GM12878 (cell line): ENCODE measurements around the gene MAPRE3. TPM values are rescaled to one million over a fixed set of nuclear protein-coding genes. Genes with fewer than 3 reads are reported as not detected.

ENCODE experiments used
- ATAC-seq: fragments of 200-7000 bp; cut with Tn5 transposase; 3 replicates; pipeline ENCODE4 v1.9.1; 2020; ENCODE audit warnings: mild to moderate bottlenecking, moderate library complexity
- BruUV-seq: library from RNA; stranded (reverse); fragments of 400-500 nt; replicated peaks from 2 replicates; lab custom pipeline; 2021; lab: Mats Ljungman, UMichigan
- CTCF ChIA-PET: fragments of 300-600 bp; sonication (Branson Sonifier 250); formaldehyde crosslinking; extraction: SDS; loops from one replicate; lab custom pipeline; 2021; ENCODE audit warnings: inconsistent platforms; lab: Yijun Ruan, JAX
- POLR2A ChIA-PET: fragments of 350-600 bp; formaldehyde crosslinking; extraction: SDS; loops from one replicate; lab custom pipeline; 2021; ENCODE audit warnings: inconsistent platforms; lab: Charles Lee
- RAD21 ChIA-PET: fragments of 300-600 bp; sonication (Branson Sonifier 250); formaldehyde crosslinking; loops from one replicate; lab custom pipeline; 2023; ENCODE audit warnings: antibody characterized with exemption; ENCODE audit not compliant: unreplicated experiment; lab: Charles Lee
- SMC1A ChIA-PET: fragments of 300-600 bp; sonication (Branson Sonifier 250); formaldehyde crosslinking; loops from one replicate; lab custom pipeline; 2023; ENCODE audit not compliant: unreplicated experiment, uncharacterized antibody; lab: Charles Lee
- DNase-seq: peaks from one replicate; pipeline ENCODE4 v3.0.0-alpha.2; 2011; ENCODE audit warnings: low read depth, low spot score
- FAIRE-seq: peaks from 3 replicates; lab custom pipeline; 2011; peaks lifted over from hg19 to GRCh38; lab: Jason Lieb, UNC
- H2AFZ ChIP-seq: 2 replicates; pipeline ENCODE4 v1.6.0; 2011; ENCODE audit warnings: low read depth, low read length, control low read depth; ENCODE audit not compliant: control insufficient read depth
- H3K27ac ChIP-seq: 2 replicates; pipeline ENCODE4 v1.5.1; 2011; ENCODE audit warnings: control low read depth; ENCODE audit not compliant: control insufficient read depth, insufficient read depth
- H3K27me3 ChIP-seq, 2 experiments: replicated peaks in 1 of 2; 2 replicates each; pipeline versions ENCODE4 v1.6.0 to v1.6.1; 2011; ENCODE audit warnings: low read length in 1 of 2; ENCODE audit not compliant: control insufficient read depth in 2 of 2, insufficient read depth in 2 of 2
- H3K36me3 ChIP-seq, 2 experiments: 2 replicates each; pipeline ENCODE4 v1.5.1; 2011; ENCODE audit warnings: low read length in 1 of 2; ENCODE audit not compliant: control insufficient read depth in 2 of 2, insufficient read depth in 2 of 2
- H3K4me1 ChIP-seq: 2 replicates; pipeline ENCODE4 v1.6.1; 2011; ENCODE audit warnings: mild to moderate bottlenecking, low read length, moderate library complexity, mixed read lengths; ENCODE audit not compliant: control insufficient read depth, insufficient read depth
- H3K4me2 ChIP-seq: 2 replicates; pipeline ENCODE4 v1.6.0; 2011; ENCODE audit warnings: control low read depth; ENCODE audit not compliant: control insufficient read depth, insufficient read depth
- H3K4me3 ChIP-seq: fragments of 200-600 bp; sonication (generic); 2 replicates; pipeline ENCODE4 v1.5.1; 2016
- H3K79me2 ChIP-seq: 2 replicates; pipeline ENCODE4 v1.6.0; 2011; ENCODE audit warnings: low read length; ENCODE audit not compliant: control insufficient read depth, insufficient read depth
- H3K9ac ChIP-seq: 2 replicates; pipeline ENCODE4 v1.8.0; 2011; ENCODE audit warnings: low read length, control low read depth, mixed read lengths; ENCODE audit not compliant: control insufficient read depth, insufficient read depth
- H3K9me3 ChIP-seq: replicated peaks from 3 replicates; pipeline ENCODE4 v1.5.1; 2011; ENCODE audit warnings: mild to moderate bottlenecking, low read length; ENCODE audit not compliant: control insufficient read depth, insufficient read depth
- H4K20me1 ChIP-seq: 2 replicates; pipeline ENCODE4 v1.6.0; 2011; ENCODE audit not compliant: control insufficient read depth, insufficient read depth
- CBX5 ChIP-seq: sonication (generic); IDR thresholded peaks from 2 replicates; pipeline ENCODE4 v1.6.1; 2016; ENCODE audit warnings: low read depth, moderate library complexity, mild to moderate bottlenecking, inconsistent platforms
- CREM ChIP-seq: IDR thresholded peaks from 2 replicates; pipeline ENCODE4 v1.6.1; 2014; ENCODE audit warnings: antibody characterized with exemption, low read depth
- FOS ChIP-seq: IDR thresholded peaks from 3 replicates; pipeline ENCODE4 v1.6.1; 2011; ENCODE audit warnings: borderline replicate concordance; ENCODE audit not compliant: insufficient read length; ENCODE audit errors: extremely low read depth
- FOXM1 ChIP-seq: IDR thresholded peaks from 2 replicates; pipeline ENCODE4 v1.6.1; 2012; ENCODE audit warnings: low read depth, mild to moderate bottlenecking, inconsistent platforms, low read length, moderate library complexity
- HCFC1 ChIP-seq: fragments of 150-350 bp; IDR thresholded peaks from 2 replicates; pipeline ENCODE4 v1.6.1; 2014; ENCODE audit warnings: low read length
- IKZF2 ChIP-seq, 2 experiments: fragments of 450-650 bp; IDR thresholded peaks; 2 replicates each; pipeline ENCODE4 v1.6.1; 2017; ENCODE audit warnings: mild to moderate bottlenecking in 2 of 2, moderate library complexity in 2 of 2
- KLF5 ChIP-seq: fragments of 450-650 bp; IDR thresholded peaks from 2 replicates; pipeline ENCODE4 v1.6.1; 2014; ENCODE audit warnings: mild to moderate bottlenecking; ENCODE audit not compliant: partially characterized antibody
- LARP7 ChIP-seq: fragments of 450-650 bp; IDR thresholded peaks from 2 replicates; pipeline ENCODE4 v1.6.1; 2017; ENCODE audit warnings: mild to moderate bottlenecking
- NFYA ChIP-seq: IDR thresholded peaks from 2 replicates; pipeline ENCODE4 v1.6.1; 2011; ENCODE audit warnings: low read depth, mild to moderate bottlenecking, low read length, improper control_type of control experiment, borderline replicate concordance
- SPI1 ChIP-seq: IDR thresholded peaks from 2 replicates; pipeline ENCODE4 v1.6.1; 2011; ENCODE audit warnings: low read depth, mild to moderate bottlenecking, low read length, moderate library complexity, borderline replicate concordance; ENCODE audit not compliant: insufficient read depth
- TAF1 ChIP-seq: IDR thresholded peaks from 2 replicates; pipeline ENCODE4 v1.6.1; 2011; ENCODE audit warnings: mild to moderate bottlenecking, low read depth, low read length, borderline replicate concordance
- TCF3 ChIP-seq: IDR thresholded peaks from 2 replicates; pipeline ENCODE4 v1.6.1; 2012; ENCODE audit warnings: low read depth, mild to moderate bottlenecking, low read length, borderline replicate concordance; ENCODE audit not compliant: insufficient read depth
- TCF7 ChIP-seq: IDR thresholded peaks from 2 replicates; pipeline ENCODE4 v1.6.1; 2014; ENCODE audit warnings: antibody characterized with exemption, borderline replicate concordance
- YY1 ChIP-seq: IDR thresholded peaks from 2 replicates; pipeline ENCODE4 v1.6.1; 2011; ENCODE audit warnings: low read depth, mild to moderate bottlenecking, low read length
- ZBED1 ChIP-seq: IDR thresholded peaks from 2 replicates; pipeline ENCODE4 v1.6.1; 2016; ENCODE audit warnings: borderline replicate concordance
- ZNF207 ChIP-seq: fragments of 450-650 bp; IDR thresholded peaks from 2 replicates; pipeline ENCODE4 v1.6.1; 2014; ENCODE audit warnings: antibody characterized with exemption, mild to moderate bottlenecking, borderline replicate concordance
- ZNF622 ChIP-seq: fragments of 450-650 bp; IDR thresholded peaks from 2 replicates; pipeline ENCODE4 v1.6.1; 2017; ENCODE audit warnings: mild to moderate bottlenecking, inconsistent platforms
- WGBS: methylation state at CpG from one replicate; pipeline ENCODE4 v1.1.6; 2016; ENCODE audit warnings: low lambda C conversion rate; ENCODE audit not compliant: insufficient replicate concordance, insufficient coverage; ENCODE audit errors: missing lambda C conversion rate; 5-methylcytosine and 5-hydroxymethylcytosine counted together
- in situ Hi-C: fragments of 300-500 bp; cut with MboI; formaldehyde crosslinking; loops from 9 replicates; pipeline ENCODE4 v1.14.3; 2018; ENCODE audit warnings: mixed read lengths
- intact Hi-C: fragments of 100-400 bp; cut with micrococcal nuclease; formaldehyde crosslinking; loops from one replicate; pipeline ENCODE4 v1.14.2; 2022; ENCODE audit not compliant: unreplicated experiment
- polyA plus RNA-seq, 11 experiments: library from polyadenylated mRNA; depleted of rRNA in 4 of 11; unstranded in 6 of 11; stranded (reverse) in 5 of 11; fragments of >200 nt; fragmentation: Nextera tagmentation in 4 of 11; fragmentation: Illumina TruSeq in 1 of 11; extraction: Ambion mirVana in 4 of 11; extraction: Trizol in 1 of 11; gene quantifications; 1 replicate in 1 of 11; 2 replicates in 10 of 11; pipeline versions ENCODE4 v1.2.1 to v1.2.3, GENCODE V29; 2011 to 2016; ENCODE audit warnings: inconsistent platforms in 2 of 11, missing spikeins in 2 of 11, low read depth in 1 of 11
- total RNA-seq, 4 experiments: library from RNA; depleted of rRNA in 3 of 4; stranded (reverse); fragments of >200 nt in 3 of 4; fragmentation: Illumina TruSeq in 1 of 4; extraction: Trizol in 1 of 4; gene quantifications; 2 replicates each; pipeline versions ENCODE4 v1.2.1 to v1.2.3, GENCODE V29; 2013 to 2021
- TF ChIP-seq, protein P1 (sequence below): fragments of 450-650 bp; IDR thresholded peaks from 2 replicates; pipeline ENCODE4 v1.6.1; 2017; ENCODE audit warnings: borderline replicate concordance
- TF ChIP-seq, protein P2 (sequence below): IDR thresholded peaks from 2 replicates; pipeline ENCODE4 v1.6.1; 2012; ENCODE audit warnings: improper control_type of control experiment, low read depth, low read length; ENCODE audit not compliant: insufficient replicate concordance

MAPRE3 gene
- total and polyA plus RNA-seq, 10 of the 15 experiments (the other 5 are each of a cell fraction or from before 2014, with no cell fraction given): 0.03 to 1.3 (median 0.73) TPM; not detected in 1

DNA sequence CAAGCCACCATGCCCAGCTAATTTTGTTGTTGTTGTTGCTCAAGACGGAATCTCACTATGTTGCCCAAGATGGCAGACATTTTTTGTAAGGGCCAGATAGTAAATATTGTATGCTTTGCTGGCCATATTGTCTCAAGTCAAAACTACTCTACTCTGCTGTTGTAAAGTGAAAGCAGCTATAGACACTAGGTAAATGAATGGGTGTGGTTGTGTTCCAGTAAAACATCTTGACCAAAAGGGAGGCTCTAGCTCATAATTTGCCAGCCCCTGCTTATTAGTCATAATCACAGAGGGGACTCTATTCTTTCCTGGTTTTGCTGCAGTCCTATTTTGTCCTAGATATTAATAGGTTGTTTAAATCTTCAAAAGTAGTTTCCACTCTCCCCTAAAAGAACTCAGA is 24.5 kb downstream of the MAPRE3 start:
- POLR2A ChIA-PET: interaction anchor here (0.7 kb wide), 1 partner anchor 112 kb away, joined by 3 read pairs; no protein-coding TSS in a partner anchor
- whole genome bisulfite sequencing: 0% methylated on average over 1 of the region's 1 CpG

More for the DNA sequence above, 24.5 kb downstream of the MAPRE3 start:
- no peaks in the 10 kb centered on the region for H3K9me3 ChIP-seq
- H3K27me3 ChIP-seq: no peaks in the 10 kb centered on the region; a peak in 2 of 4 replicates
- ChIA-PET RAD21 (interaction anchor here (1.0 kb wide), 1 partner anchor 18 kb away, joined by 3 read pairs; no protein-coding TSS in a partner anchor), SMC1A (interaction anchor here (1.0 to 1.6 kb wide), 3 partner anchors 20 to 33 kb away, joined by 3 to 4 read pairs (median 3); no protein-coding TSS in a partner anchor), CTCF (interaction anchor here (1.5 kb wide), 1 partner anchor 22 kb away, joined by 4 read pairs; no protein-coding TSS in a partner anchor)
- in situ Hi-C loops: no loop called here
- no TSS peak for BruUV-seq
- no peak for FAIRE-seq
- no peak for DNase-seq
- H3K4me2 ChIP-seq: no peak overlapping the region
- no peak for ATAC-seq
- TF ChIP-seq YY1: no peak
- no peak for TF ChIP-seq FOS
- no peak for TF ChIP-seq ZBED1
- TF ChIP-seq TAF1: no peak
- no peak for TF ChIP-seq SPI1
- TF ChIP-seq HCFC1: no peak
- no peak for TF ChIP-seq TCF3
- TF ChIP-seq LARP7: no peak
- TF ChIP-seq NFYA: no peak
- TF ChIP-seq, protein P1, sequence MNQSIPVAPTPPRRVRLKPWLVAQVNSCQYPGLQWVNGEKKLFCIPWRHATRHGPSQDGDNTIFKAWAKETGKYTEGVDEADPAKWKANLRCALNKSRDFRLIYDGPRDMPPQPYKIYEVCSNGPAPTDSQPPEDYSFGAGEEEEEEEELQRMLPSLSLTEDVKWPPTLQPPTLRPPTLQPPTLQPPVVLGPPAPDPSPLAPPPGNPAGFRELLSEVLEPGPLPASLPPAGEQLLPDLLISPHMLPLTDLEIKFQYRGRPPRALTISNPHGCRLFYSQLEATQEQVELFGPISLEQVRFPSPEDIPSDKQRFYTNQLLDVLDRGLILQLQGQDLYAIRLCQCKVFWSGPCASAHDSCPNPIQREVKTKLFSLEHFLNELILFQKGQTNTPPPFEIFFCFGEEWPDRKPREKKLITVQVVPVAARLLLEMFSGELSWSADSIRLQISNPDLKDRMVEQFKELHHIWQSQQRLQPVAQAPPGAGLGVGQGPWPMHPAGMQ: no peak
- no peak for TF ChIP-seq TCF7
- no peak for TF ChIP-seq ZNF207
- TF ChIP-seq CBX5: no peak
- TF ChIP-seq, protein P2, sequence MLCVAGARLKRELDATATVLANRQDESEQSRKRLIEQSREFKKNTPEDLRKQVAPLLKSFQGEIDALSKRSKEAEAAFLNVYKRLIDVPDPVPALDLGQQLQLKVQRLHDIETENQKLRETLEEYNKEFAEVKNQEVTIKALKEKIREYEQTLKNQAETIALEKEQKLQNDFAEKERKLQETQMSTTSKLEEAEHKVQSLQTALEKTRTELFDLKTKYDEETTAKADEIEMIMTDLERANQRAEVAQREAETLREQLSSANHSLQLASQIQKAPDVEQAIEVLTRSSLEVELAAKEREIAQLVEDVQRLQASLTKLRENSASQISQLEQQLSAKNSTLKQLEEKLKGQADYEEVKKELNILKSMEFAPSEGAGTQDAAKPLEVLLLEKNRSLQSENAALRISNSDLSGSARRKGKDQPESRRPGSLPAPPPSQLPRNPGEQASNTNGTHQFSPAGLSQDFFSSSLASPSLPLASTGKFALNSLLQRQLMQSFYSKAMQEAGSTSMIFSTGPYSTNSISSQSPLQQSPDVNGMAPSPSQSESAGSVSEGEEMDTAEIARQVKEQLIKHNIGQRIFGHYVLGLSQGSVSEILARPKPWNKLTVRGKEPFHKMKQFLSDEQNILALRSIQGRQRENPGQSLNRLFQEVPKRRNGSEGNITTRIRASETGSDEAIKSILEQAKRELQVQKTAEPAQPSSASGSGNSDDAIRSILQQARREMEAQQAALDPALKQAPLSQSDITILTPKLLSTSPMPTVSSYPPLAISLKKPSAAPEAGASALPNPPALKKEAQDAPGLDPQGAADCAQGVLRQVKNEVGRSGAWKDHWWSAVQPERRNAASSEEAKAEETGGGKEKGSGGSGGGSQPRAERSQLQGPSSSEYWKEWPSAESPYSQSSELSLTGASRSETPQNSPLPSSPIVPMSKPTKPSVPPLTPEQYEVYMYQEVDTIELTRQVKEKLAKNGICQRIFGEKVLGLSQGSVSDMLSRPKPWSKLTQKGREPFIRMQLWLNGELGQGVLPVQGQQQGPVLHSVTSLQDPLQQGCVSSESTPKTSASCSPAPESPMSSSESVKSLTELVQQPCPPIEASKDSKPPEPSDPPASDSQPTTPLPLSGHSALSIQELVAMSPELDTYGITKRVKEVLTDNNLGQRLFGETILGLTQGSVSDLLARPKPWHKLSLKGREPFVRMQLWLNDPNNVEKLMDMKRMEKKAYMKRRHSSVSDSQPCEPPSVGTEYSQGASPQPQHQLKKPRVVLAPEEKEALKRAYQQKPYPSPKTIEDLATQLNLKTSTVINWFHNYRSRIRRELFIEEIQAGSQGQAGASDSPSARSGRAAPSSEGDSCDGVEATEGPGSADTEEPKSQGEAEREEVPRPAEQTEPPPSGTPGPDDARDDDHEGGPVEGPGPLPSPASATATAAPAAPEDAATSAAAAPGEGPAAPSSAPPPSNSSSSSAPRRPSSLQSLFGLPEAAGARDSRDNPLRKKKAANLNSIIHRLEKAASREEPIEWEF: no peak
- no peak for TF ChIP-seq KLF5
- no peak for TF ChIP-seq ZNF622
- TF ChIP-seq CREM: no peak
- no peak for TF ChIP-seq FOXM1
- TF ChIP-seq IKZF2 (IDR thresholded peaks at IDR 0.05): no peak
- H3K9ac ChIP-seq: no peak overlapping the region
- intact Hi-C loops: no loop called here
- no peaks in the 10 kb centered on the region for H3K4me1 ChIP-seq
- no peak overlapping the region for H3K27ac ChIP-seq
- no peak overlapping the region for H3K4me3 ChIP-seq
- no peaks in the 10 kb centered on the region for H4K20me1 ChIP-seq
- no peak overlapping the region for H2AFZ ChIP-seq
- H3K36me3 ChIP-seq: no peaks in the 10 kb centered on the region
- no peaks in the 10 kb centered on the region for H3K79me2 ChIP-seq
